Neuron (in vitro differentiated cells): ENCODE data around the gene ACP3.
"Not testable (repeated sequence)": the region's sequence is repeated elsewhere in the genome, so short reads cannot be mapped to it uniquely, and the experiment has no call there.

Experiments used
- H2AFZ ChIP-seq: one replicate; pipeline ENCODE4 v1.6.1; 2013; ENCODE audit warnings: low read depth, mild to moderate bottlenecking, inconsistent platforms, low read length, moderate library complexity
- H3K27me3 ChIP-seq: one replicate; pipeline ENCODE4 v1.6.1; 2013; ENCODE audit warnings: low read length; ENCODE audit not compliant: insufficient read depth
- H3K36me3 ChIP-seq: one replicate; pipeline ENCODE4 v1.6.1; 2013; ENCODE audit warnings: low read length; ENCODE audit not compliant: insufficient read depth
- H3K4me1 ChIP-seq: one replicate; pipeline ENCODE4 v1.6.1; 2013; ENCODE audit warnings: low read length; ENCODE audit not compliant: insufficient read depth
- H3K4me3 ChIP-seq: 2 replicates; pipeline ENCODE4 v1.5.1; 2013; ENCODE audit warnings: mild to moderate bottlenecking, low read length, moderate library complexity
- H3K9me3 ChIP-seq: one replicate; pipeline ENCODE4 v1.6.1; 2013; ENCODE audit warnings: low read length

The ACP3 gene

GRCh38 chr3:132386259-132386658, 69.1 kb downstream of the ACP3 start:
- H3K4me3 ChIP-seq, result no peak overlapping the region
- peaks cover 17% of the 10 kb centered on the region for H3K4me1 ChIP-seq
- H3K27me3 ChIP-seq, result no peaks in the 10 kb centered on the region
- no peak overlapping the region for H2AFZ ChIP-seq
- H3K9me3 ChIP-seq, result no peaks in the 10 kb centered on the region
- no peaks in the 10 kb centered on the region for H3K36me3 ChIP-seq

GRCh38 chr3:132392675-132393074, 75.5 kb downstream of the ACP3 start:
- not testable (repeated sequence) for H2AFZ ChIP-seq, H3K27me3 ChIP-seq, H3K4me3 ChIP-seq, H3K36me3 ChIP-seq, H3K4me1 ChIP-seq, H3K9me3 ChIP-seq

GRCh38 chr3:132394320-132394719, 77.1 kb downstream of the ACP3 start:
- Histone ChIP-seq H3K36me3 (no peaks in the 10 kb centered on the region), H3K9me3 (no peaks in the 10 kb centered on the region), H3K4me3 (no peak overlapping the region), H3K4me1 (no peaks in the 10 kb centered on the region), H3K27me3 (no peaks in the 10 kb centered on the region), H2AFZ (no peak overlapping the region)

GRCh38 chr3:132395126-132395525, 77.9 kb downstream of the ACP3 start:
- H3K36me3 ChIP-seq, result no peaks in the 10 kb centered on the region
- no peak overlapping the region for H3K4me3 ChIP-seq
- no peaks in the 10 kb centered on the region for H3K27me3 ChIP-seq
- no peaks in the 10 kb centered on the region for H3K4me1 ChIP-seq
- H3K9me3 ChIP-seq, result no peaks in the 10 kb centered on the region
- no peak overlapping the region for H2AFZ ChIP-seq

- Histone ChIP-seq H3K27me3 (no peaks in the 10 kb centered on the region), H3K4me3 (no peak overlapping the region), H3K4me1 (no peaks in the 10 kb centered on the region), H3K9me3 (no peaks in the 10 kb centered on the region), H3K36me3 (no peaks in the 10 kb centered on the region), H2AFZ (no peak overlapping the region)
Measured at GRCh38 chr3:132396255-132396654, 79.0 kb downstream of the ACP3 start.

- not testable (repeated sequence) for H2AFZ ChIP-seq, H3K9me3 ChIP-seq, H3K4me1 ChIP-seq, H3K27me3 ChIP-seq, H3K4me3 ChIP-seq, H3K36me3 ChIP-seq
Measured at GRCh38 chr3:132396776-132397175, 79.6 kb downstream of the ACP3 start.

GRCh38 chr3:132399054-132399929, 82.1 kb downstream of the ACP3 start:
- Histone ChIP-seq H3K4me1 (no peaks in the 10 kb centered on the region), H2AFZ (no peak overlapping the region), H3K36me3 (no peaks in the 10 kb centered on the region), H3K27me3 (peaks cover 3% of the 10 kb centered on the region), H3K4me3 (no peak overlapping the region), H3K9me3 (no peaks in the 10 kb centered on the region)

GRCh38 chr3:132401255-132401654, 84.0 kb downstream of the ACP3 start:
- H3K36me3 ChIP-seq, result no peaks in the 10 kb centered on the region
- H3K9me3 ChIP-seq, result no peaks in the 10 kb centered on the region
- no peak overlapping the region for H3K4me3 ChIP-seq
- H3K4me1 ChIP-seq, result no peaks in the 10 kb centered on the region
- H3K27me3 ChIP-seq, result peaks cover 3% of the 10 kb centered on the region
- no peak overlapping the region for H2AFZ ChIP-seq

GRCh38 chr3:132404276-132404675, 87.1 kb downstream of the ACP3 start:
- Histone ChIP-seq H3K9me3 (no peaks in the 10 kb centered on the region), H3K36me3 (no peaks in the 10 kb centered on the region), H3K27me3 (peaks cover 3% of the 10 kb centered on the region), H3K4me3 (no peak overlapping the region), H2AFZ (no peak overlapping the region), H3K4me1 (no peaks in the 10 kb centered on the region)

GRCh38 chr3:132405188-132405587, 88.0 kb downstream of the ACP3 start:
- Histone ChIP-seq H3K27me3 (peaks cover 3% of the 10 kb centered on the region), H3K4me3 (no peak overlapping the region), H3K4me1 (no peaks in the 10 kb centered on the region), H3K9me3 (no peaks in the 10 kb centered on the region), H2AFZ (no peak overlapping the region), H3K36me3 (no peaks in the 10 kb centered on the region)

GRCh38 chr3:132405609-132406299, 88.5 kb downstream of the ACP3 start:
- H2AFZ ChIP-seq, result no peak overlapping the region
- H3K4me3 ChIP-seq, result no peak overlapping the region
- no peaks in the 10 kb centered on the region for H3K9me3 ChIP-seq
- H3K27me3 ChIP-seq, result peaks cover 3% of the 10 kb centered on the region
- H3K36me3 ChIP-seq, result no peaks in the 10 kb centered on the region
- no peaks in the 10 kb centered on the region for H3K4me1 ChIP-seq

GRCh38 chr3:132406587-132406986, 89.4 kb downstream of the ACP3 start:
- Histone ChIP-seq H3K4me3 (no peak overlapping the region), H3K36me3 (no peaks in the 10 kb centered on the region), H3K4me1 (no peaks in the 10 kb centered on the region), H3K9me3 (no peaks in the 10 kb centered on the region), H3K27me3 (peaks cover 3% of the 10 kb centered on the region), H2AFZ (no peak overlapping the region)

- Histone ChIP-seq H3K9me3 (no peaks in the 10 kb centered on the region), H2AFZ (no peak overlapping the region), H3K36me3 (no peaks in the 10 kb centered on the region), H3K27me3 (peaks cover 3% of the 10 kb centered on the region), H3K4me3 (no peak overlapping the region), H3K4me1 (no peaks in the 10 kb centered on the region)
Measured at GRCh38 chr3:132407025-132407424, 89.8 kb downstream of the ACP3 start.
